IMR-90 (cell line): Measurements from ENCODE around the gene THPO. TPM values are rescaled to one million over a fixed set of nuclear protein-coding genes. Genes with fewer than 3 reads are reported as not detected.

Experiments used
- ATAC-seq: fragments of 200-7000 bp; cut with Tn5 transposase; 2 replicates; pipeline ENCODE4 v1.9.1; 2020; ENCODE audit warnings: low read depth, mild to moderate bottlenecking, moderate library complexity
- BruUV-seq: library from RNA; stranded (reverse); fragments of 400-500 nt; replicated peaks from 2 replicates; lab custom pipeline; 2021; lab: Mats Ljungman, UMichigan
- CTCF ChIA-PET: fragments of 300-600 bp; formaldehyde crosslinking; extraction: SDS; loops from one replicate; lab custom pipeline; 2021; ENCODE audit warnings: antibody characterized with exemption; lab: Yijun Ruan, JAX
- POLR2A ChIA-PET: fragments of 300-600 bp; sonication (Branson Sonifier 250); formaldehyde crosslinking; loops from one replicate; lab custom pipeline; 2022; ENCODE audit warnings: antibody characterized with exemption; ENCODE audit not compliant: unreplicated experiment; lab: Charles Lee
- DNase-seq: peaks from one replicate; pipeline ENCODE4 v3.0.0; 2013
- H2AFZ ChIP-seq: replicated peaks from 2 replicates; pipeline ENCODE3; 2013; ENCODE audit warnings: low read length, mild to moderate bottlenecking; ENCODE audit not compliant: poor library complexity
- H2AK5ac ChIP-seq: 2 replicates; pipeline ENCODE4 v1.6.1; 2013; ENCODE audit warnings: low read depth, low read length, inconsistent platforms
- H2AK9ac ChIP-seq: replicated peaks from 2 replicates; pipeline ENCODE3; 2013; ENCODE audit warnings: mild to moderate bottlenecking, low read depth, low read length, moderate library complexity; ENCODE audit not compliant: poor library complexity
- H2BK120ac ChIP-seq: 2 replicates; pipeline ENCODE4 v1.6.1; 2013; ENCODE audit warnings: low read depth, low read length, inconsistent platforms
- H2BK15ac ChIP-seq: 3 replicates; pipeline ENCODE4 v1.6.1; 2013; ENCODE audit warnings: low read depth, low read length, inconsistent platforms
- H2BK20ac ChIP-seq: 2 replicates; pipeline ENCODE4 v1.6.1; 2013; ENCODE audit warnings: low read depth, mild to moderate bottlenecking, inconsistent platforms, low read length, moderate library complexity
- H2BK5ac ChIP-seq: 2 replicates; pipeline ENCODE4 v1.6.1; 2013; ENCODE audit warnings: mild to moderate bottlenecking, low read depth, low read length, inconsistent platforms; ENCODE audit not compliant: poor library complexity, severe bottlenecking
- H3K14ac ChIP-seq: replicated peaks from 2 replicates; pipeline ENCODE4 v1.6.1; 2013; ENCODE audit warnings: low read depth, low read length, inconsistent platforms
- H3K18ac ChIP-seq: 2 replicates; pipeline ENCODE4 v1.6.1; 2013; ENCODE audit warnings: low read depth, low read length, control low read depth
- H3K23ac ChIP-seq: 2 replicates; pipeline ENCODE4 v1.6.1; 2013; ENCODE audit warnings: low read depth, low read length, inconsistent platforms
- H3K27ac ChIP-seq: 2 replicates; pipeline ENCODE4 v1.5.1; 2013; ENCODE audit warnings: mild to moderate bottlenecking, control low read depth, low read length; ENCODE audit not compliant: insufficient read depth
- H3K27me3 ChIP-seq: 2 replicates; pipeline ENCODE4 v1.6.1; 2013; ENCODE audit warnings: low read length; ENCODE audit not compliant: control insufficient read depth, insufficient read depth
- H3K36me3 ChIP-seq: 2 replicates; pipeline ENCODE4 v1.6.1; 2013; ENCODE audit warnings: low read length, mixed read lengths; ENCODE audit not compliant: control insufficient read depth, insufficient read depth
- H3K4ac ChIP-seq: 2 replicates; pipeline ENCODE4 v1.6.1; 2013; ENCODE audit warnings: low read depth, low read length, inconsistent platforms
- H3K4me1 ChIP-seq: 2 replicates; pipeline ENCODE4 v1.6.1; 2013; ENCODE audit warnings: low read length, mixed read lengths; ENCODE audit not compliant: control insufficient read depth, insufficient read depth
- H3K4me2 ChIP-seq: 2 replicates; pipeline ENCODE4 v1.6.1; 2013; ENCODE audit warnings: low read depth, mild to moderate bottlenecking, control low read depth, low read length, moderate library complexity
- H3K4me3 ChIP-seq: 2 replicates; pipeline ENCODE4 v1.5.1; 2013; ENCODE audit warnings: low read depth, mild to moderate bottlenecking, control low read depth, low read length, moderate library complexity; ENCODE audit not compliant: insufficient read depth
- H3K56ac ChIP-seq: 2 replicates; pipeline ENCODE4 v1.6.1; 2013; ENCODE audit warnings: low read length, inconsistent platforms; ENCODE audit not compliant: insufficient read depth; ENCODE audit errors: extremely low read depth
- H3K79me1 ChIP-seq, 2 experiments: 2 replicates each; pipeline ENCODE4 v1.6.1; 2013; ENCODE audit warnings: low read length in 2 of 2, inconsistent platforms in 1 of 2, low read depth in 1 of 2
- H3K9ac ChIP-seq: 2 replicates; pipeline ENCODE4 v1.6.1; 2013; ENCODE audit warnings: low read depth, low read length, control low read depth
- H3K9me1 ChIP-seq: 2 replicates; pipeline ENCODE4 v1.6.1; 2013; ENCODE audit warnings: low read length, inconsistent platforms; ENCODE audit not compliant: insufficient read depth
- H3K9me3 ChIP-seq: 2 replicates; pipeline ENCODE4 v1.6.1; 2013; ENCODE audit warnings: low read length; ENCODE audit not compliant: control insufficient read depth, insufficient read depth
- H4K20me1 ChIP-seq: 2 replicates; pipeline ENCODE4 v1.6.1; 2013; ENCODE audit warnings: low read length, inconsistent platforms; ENCODE audit not compliant: insufficient read depth
- H4K5ac ChIP-seq: 2 replicates; pipeline ENCODE4 v1.6.1; 2013; ENCODE audit warnings: mild to moderate bottlenecking, low read depth, low read length, control low read depth
- H4K8ac ChIP-seq, 2 experiments: 2 replicates each; pipeline ENCODE4 v1.6.1; 2013; ENCODE audit warnings: low read depth in 2 of 2, low read length in 2 of 2, control low read depth in 1 of 2, inconsistent platforms in 1 of 2
- H4K91ac ChIP-seq: 2 replicates; pipeline ENCODE4 v1.6.1; 2013; ENCODE audit warnings: low read depth, low read length, inconsistent platforms; ENCODE audit not compliant: insufficient read depth
- BHLHE40 ChIP-seq: fragments of 150-350 bp; IDR thresholded peaks from 2 replicates; pipeline ENCODE4 v1.6.1; 2016; ENCODE audit warnings: mild to moderate bottlenecking, low read depth, low read length
- CEBPB ChIP-seq: IDR thresholded peaks from 2 replicates; pipeline ENCODE4 v1.6.1; 2012; ENCODE audit warnings: low read depth, low read length, improper control_type of control experiment
- CHD1 ChIP-seq: IDR thresholded peaks from 2 replicates; pipeline ENCODE4 v1.6.1; 2012; ENCODE audit warnings: low read depth, low read length, improper control_type of control experiment
- CTCF ChIP-seq: conservative IDR thresholded peaks from 2 replicates; pipeline ENCODE4 v1.5.1; 2012; ENCODE audit warnings: mild to moderate bottlenecking, low read depth, low read length, improper control_type of control experiment
- ELK1 ChIP-seq: fragments of 150-350 bp; IDR thresholded peaks from 2 replicates; pipeline ENCODE4 v1.6.1; 2016; ENCODE audit warnings: low read depth, mild to moderate bottlenecking, low read length, moderate library complexity, borderline replicate concordance
- FOS ChIP-seq: fragments of 150-350 bp; IDR thresholded peaks from 2 replicates; pipeline ENCODE4 v1.6.1; 2016; ENCODE audit warnings: low read depth, low read length
- MAFK ChIP-seq: IDR thresholded peaks from 2 replicates; pipeline ENCODE4 v1.6.1; 2012; ENCODE audit warnings: low read depth, low read length, improper control_type of control experiment
- MXI1 ChIP-seq: IDR thresholded peaks from 2 replicates; pipeline ENCODE4 v1.6.1; 2012; ENCODE audit warnings: low read depth, mild to moderate bottlenecking, low read length, moderate library complexity, borderline replicate concordance
- NFE2L2 ChIP-seq: fragments of 150-350 bp; IDR thresholded peaks from 2 replicates; pipeline ENCODE4 v1.6.1; 2016; ENCODE audit warnings: low read depth, mild to moderate bottlenecking, low read length
- POLR2A ChIP-seq: IDR thresholded peaks from 2 replicates; pipeline ENCODE4 v1.6.1; 2012; ENCODE audit warnings: mild to moderate bottlenecking, low read depth, low read length
- RAD21 ChIP-seq: IDR thresholded peaks from 2 replicates; pipeline ENCODE4 v1.6.1; 2012; ENCODE audit warnings: low read length, improper control_type of control experiment
- RCOR1 ChIP-seq: IDR thresholded peaks from 2 replicates; pipeline ENCODE4 v1.6.1; 2012; ENCODE audit warnings: mild to moderate bottlenecking, low read length, improper control_type of control experiment; ENCODE audit not compliant: insufficient replicate concordance
- RFX5 ChIP-seq: IDR thresholded peaks from 2 replicates; pipeline ENCODE4 v1.8.0; 2012; ENCODE audit warnings: low read depth, mild to moderate bottlenecking, low read length, moderate library complexity
- SMC3 ChIP-seq: fragments of 150-350 bp; IDR thresholded peaks from 2 replicates; pipeline ENCODE4 v1.6.1; 2016; ENCODE audit warnings: low read depth, mild to moderate bottlenecking, antibody characterized with exemption, low read length, moderate library complexity
- USF2 ChIP-seq: fragments of 150-350 bp; IDR thresholded peaks from 2 replicates; pipeline ENCODE4 v1.6.1; 2017; ENCODE audit warnings: mild to moderate bottlenecking, antibody characterized with exemption, low read length, low read depth
- WGBS, 2 experiments: methylation state at CpG; one replicate each; pipeline versions ENCODE4 v1.1.5 to v1.1.7; 2013; ENCODE audit warnings: missing lambda C conversion rate in 2 of 2; ENCODE audit not compliant: insufficient read length in 1 of 2; ENCODE audit errors: extremely low coverage in 2 of 2; 5-methylcytosine and 5-hydroxymethylcytosine counted together
- dilution Hi-C: fragments of 300-500 bp; cut with HindIII; formaldehyde crosslinking; loops from one replicate; pipeline ENCODE4 v1.14.3; 2018; ENCODE audit warnings: low sequenced_read_pairs; ENCODE audit not compliant: unreplicated experiment
- in situ Hi-C: fragments of 300-500 bp; cut with MboI; formaldehyde crosslinking; loops from 3 replicates; pipeline ENCODE4 v1.14.3; 2019; ENCODE audit warnings: low sequenced_read_pairs, inconsistent platforms, mixed read lengths
- intact Hi-C: fragments of 100-400 bp; cut with micrococcal nuclease; formaldehyde crosslinking; loops from 2 replicates; pipeline ENCODE4 v1.10.0; 2022
- polyA plus RNA-seq, 3 experiments: library from polyadenylated mRNA; depleted of rRNA; stranded (reverse); fragments of >200 nt; gene quantifications; 2 replicates each; pipeline ENCODE4 v1.2.3, GENCODE V29; 2012; ENCODE audit warnings: low replicate concordance in 1 of 3
- total RNA-seq: library from RNA; depleted of rRNA; stranded (reverse); fragments of >200 nt; gene quantifications from 2 replicates; pipeline ENCODE4 v1.2.3, GENCODE V29; 2012

Gene THPO
- total and polyA plus RNA-seq, 2 of the 4 experiments (the other 2 are of a cell fraction), result not detected

GRCh38 chr3:184323696-184324095 is 54.3 kb downstream of the THPO start:
- H4K5ac ChIP-seq, result no peak overlapping the region
- H3K27me3 ChIP-seq, result no peaks in the 10 kb centered on the region
- DNase-seq (no peak), ATAC-seq (no peak)
- 95% methylated on average over 6 of the region's 8 CpGs; no CpG with 5 or more reads in 1 of the 2 experiments for WGBS, 2 experiments
- dilution Hi-C loops, result no loop called here
- H4K91ac ChIP-seq, result no peak overlapping the region
- no peak overlapping the region for H2BK20ac ChIP-seq
- no peak overlapping the region for H2BK5ac ChIP-seq
- peaks cover 88% of the 10 kb centered on the region for H4K20me1 ChIP-seq
- H3K36me3 ChIP-seq, result peaks cover 86% of the 10 kb centered on the region
- no peak overlapping the region for H2BK120ac ChIP-seq
- H2AK9ac ChIP-seq, result no peak overlapping the region
- H3K9me3 ChIP-seq, result no peaks in the 10 kb centered on the region
- H3K4ac ChIP-seq, result no peak overlapping the region
- no peak overlapping the region for H4K8ac ChIP-seq
- POLR2A ChIA-PET, result no interaction called here
- no peak overlapping the region for H3K4me2 ChIP-seq
- TF ChIP-seq POLR2A, result no peak
- no peak for TF ChIP-seq FOS
- no peak for TF ChIP-seq CEBPB
- TF ChIP-seq SMC3, result no peak
- no peak for TF ChIP-seq ELK1
- no peak for TF ChIP-seq MAFK
- no peak for TF ChIP-seq RCOR1
- no peak for TF ChIP-seq RFX5
- no peak for TF ChIP-seq NFE2L2
- TF ChIP-seq MXI1, result no peak
- no peak for TF ChIP-seq CHD1
- TF ChIP-seq BHLHE40, result no peak
- no peak for TF ChIP-seq USF2
- TF ChIP-seq RAD21, result no peak
- no peak for TF ChIP-seq CTCF
- peaks cover 12% of the 10 kb centered on the region for H3K4me1 ChIP-seq
- no peak overlapping the region for H3K56ac ChIP-seq
- no peak overlapping the region for H2AFZ ChIP-seq
- peaks cover 44 to 94% of the 10 kb centered on the region in 2 experiments for H3K79me1 ChIP-seq
- no peak overlapping the region for H3K18ac ChIP-seq
- intact Hi-C loops, result no loop called here
- no peak overlapping the region for H3K27ac ChIP-seq
- no peak overlapping the region for H2BK15ac ChIP-seq
- CTCF ChIA-PET, result no interaction called here
- no peak overlapping the region for H3K14ac ChIP-seq
- H3K9me1 ChIP-seq, result peaks cover 33% of the 10 kb centered on the region
- no peak overlapping the region for H3K4me3 ChIP-seq
- H3K23ac ChIP-seq, result no peak overlapping the region
- H3K9ac ChIP-seq, result no peak overlapping the region
- in situ Hi-C loops, result no loop called here
- no peak overlapping the region for H2AK5ac ChIP-seq
- BruUV-seq, result no TSS peak
